NT2/D1 (cell line): ENCODE data around the gene C15orf39.

ENCODE experiments used
- DNase-seq: peaks from one replicate; pipeline ENCODE4 v3.0.0-alpha.2; 2011; ENCODE audit warnings: low read depth, low spot score
- H3K27me3 ChIP-seq: 2 replicates; pipeline ENCODE4 v1.6.0; 2011; ENCODE audit warnings: mild to moderate bottlenecking; ENCODE audit not compliant: insufficient read length, insufficient read depth
- H3K36me3 ChIP-seq: 2 replicates; pipeline ENCODE4 v1.6.1; 2011; ENCODE audit warnings: mild to moderate bottlenecking, low read length, mixed read lengths; ENCODE audit not compliant: insufficient read depth, insufficient read length
- H3K4me1 ChIP-seq: 2 replicates; pipeline ENCODE4 v1.5.1; 2011; ENCODE audit not compliant: insufficient read depth, insufficient read length
- H3K4me3 ChIP-seq: 2 replicates; pipeline ENCODE4 v1.5.1; 2011; ENCODE audit warnings: low read depth; ENCODE audit not compliant: insufficient read length
- H3K9ac ChIP-seq: 2 replicates; pipeline ENCODE4 v1.6.0; 2011; ENCODE audit warnings: low read depth; ENCODE audit not compliant: insufficient read length
- H3K9me3 ChIP-seq: 2 replicates; pipeline ENCODE4 v1.5.1; 2011; ENCODE audit warnings: mild to moderate bottlenecking, low read length; ENCODE audit not compliant: insufficient read depth
- SUZ12 ChIP-seq: IDR thresholded peaks from 2 replicates; pipeline ENCODE4 v1.6.1; 2011; ENCODE audit not compliant: insufficient read length, insufficient read depth; ENCODE audit errors: extremely low read depth
- YY1 ChIP-seq: IDR thresholded peaks from 2 replicates; pipeline ENCODE4 v1.6.1; 2011; ENCODE audit not compliant: insufficient read length, insufficient read depth
- ZNF274 ChIP-seq: IDR thresholded peaks from 2 replicates; pipeline ENCODE4 v1.6.1; 2011; ENCODE audit warnings: mild to moderate bottlenecking, low read depth, low read length

Gene C15orf39

DNA sequence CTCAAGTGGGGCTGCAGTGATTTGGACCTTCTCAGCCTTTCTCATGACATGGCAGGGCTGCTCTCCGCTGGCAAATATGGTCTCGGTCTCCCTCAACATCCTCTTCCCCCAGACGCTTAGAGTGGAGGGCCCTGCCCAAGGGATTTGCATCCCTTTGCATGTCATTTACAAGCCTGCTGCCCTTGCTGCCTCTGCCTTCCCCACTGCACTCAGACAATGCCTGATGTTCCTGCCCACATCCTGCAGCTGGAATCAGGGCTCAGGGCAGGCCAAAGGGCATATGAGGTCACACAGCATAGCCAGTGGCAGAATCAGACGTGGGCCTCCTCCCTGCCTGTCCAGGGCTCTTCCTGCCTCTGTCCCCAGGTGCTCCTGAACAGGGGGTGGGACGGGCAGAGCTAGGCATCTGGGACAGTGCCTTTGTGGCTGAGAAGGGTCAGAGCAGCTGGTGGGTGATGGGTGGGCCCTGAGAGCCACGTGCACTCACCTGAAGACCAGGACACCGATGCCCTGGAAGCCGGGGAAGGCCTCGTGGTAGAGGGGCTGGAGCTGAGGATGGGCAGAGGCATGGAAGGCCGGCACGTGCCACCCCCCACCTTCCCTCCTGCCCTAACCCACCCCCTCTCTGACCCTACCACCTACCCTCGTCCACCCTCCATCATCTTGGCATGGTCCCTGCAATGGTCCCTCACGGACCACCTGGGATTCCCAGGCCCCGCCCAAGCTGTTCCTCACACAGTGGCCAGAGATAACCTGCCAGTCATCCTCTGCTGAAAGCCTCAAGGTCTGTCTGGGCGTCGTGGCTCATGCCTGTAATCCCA, 29.1 kb downstream of the C15orf39 start:
- Histone ChIP-seq H3K9me3 (no peaks in the 10 kb centered on the region), H3K4me1 (peaks cover 15% of the 10 kb centered on the region), H3K27me3 (peaks cover 45% of the 10 kb centered on the region), H3K36me3 (no peaks in the 10 kb centered on the region), H3K4me3 (no peak overlapping the region), H3K9ac (no peak overlapping the region)
- DNase-seq, result peak; percentile 54
- TF ChIP-seq YY1, result no peak
- TF ChIP-seq ZNF274, result no peak
- TF ChIP-seq SUZ12, result no peak

DNA sequence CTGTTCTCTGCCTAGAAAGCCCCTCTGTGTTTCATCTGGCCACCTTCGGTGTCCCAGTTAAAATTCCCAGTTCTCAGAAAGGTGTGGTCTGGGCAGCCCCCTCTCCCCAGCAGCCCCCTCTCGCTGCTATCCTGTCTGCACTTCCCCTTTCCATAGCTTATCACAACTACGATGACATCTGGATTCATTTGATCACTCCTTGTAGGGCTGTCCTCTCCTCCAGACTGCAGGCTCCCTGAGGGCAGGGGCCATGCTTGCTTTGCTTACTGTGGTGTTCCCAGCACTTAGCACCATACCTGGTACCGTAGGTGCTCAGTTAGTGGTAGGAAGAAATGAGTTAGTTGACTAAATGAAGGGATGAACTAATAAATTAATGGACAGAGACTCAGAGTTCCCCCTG, 30.2 kb downstream of the C15orf39 start:
- Histone ChIP-seq H3K36me3 (no peaks in the 10 kb centered on the region), H3K27me3 (peaks cover 48% of the 10 kb centered on the region), H3K9ac (no peak overlapping the region), H3K4me1 (peaks cover 15% of the 10 kb centered on the region), H3K4me3 (no peak overlapping the region), H3K9me3 (no peaks in the 10 kb centered on the region)
- no peak for DNase-seq
- no peak for TF ChIP-seq YY1
- TF ChIP-seq SUZ12, result no peak
- TF ChIP-seq ZNF274, result no peak

DNA sequence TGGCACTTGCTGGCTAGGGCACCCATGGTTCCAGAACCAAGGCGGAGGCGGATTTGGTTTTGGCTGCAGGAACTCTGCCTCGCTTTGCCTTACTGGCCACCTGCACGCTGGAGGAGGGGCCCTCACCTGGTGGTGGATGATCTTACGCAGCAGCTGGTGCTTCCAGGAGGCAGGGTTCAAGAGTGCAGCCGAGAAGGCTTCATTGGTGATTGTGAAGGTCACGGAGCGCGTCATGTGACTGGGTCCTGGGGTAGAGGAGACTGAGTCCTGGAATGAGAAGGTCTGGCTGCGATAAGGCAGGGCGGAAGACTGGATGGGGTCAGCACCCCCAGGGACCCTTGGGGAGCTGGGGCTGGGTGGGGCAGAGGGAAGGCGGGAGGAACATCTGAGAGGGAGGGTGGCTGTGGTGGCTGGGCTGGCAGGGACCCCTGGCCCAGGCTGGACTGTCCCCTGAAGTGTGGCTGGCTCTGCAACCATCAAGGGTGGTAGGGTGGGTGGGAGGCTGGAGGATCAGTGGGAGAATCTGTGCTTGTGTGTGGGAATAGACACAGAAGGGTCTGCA, 30.7 kb downstream of the C15orf39 start:
- Histone ChIP-seq H3K36me3 (no peaks in the 10 kb centered on the region), H3K4me3 (no peak overlapping the region), H3K4me1 (peaks cover 18% of the 10 kb centered on the region), H3K9ac (no peak overlapping the region), H3K27me3 (peaks cover 47% of the 10 kb centered on the region), H3K9me3 (no peaks in the 10 kb centered on the region)
- no peak for DNase-seq
- TF ChIP-seq SUZ12 (no peak), YY1 (no peak), ZNF274 (no peak)

DNA sequence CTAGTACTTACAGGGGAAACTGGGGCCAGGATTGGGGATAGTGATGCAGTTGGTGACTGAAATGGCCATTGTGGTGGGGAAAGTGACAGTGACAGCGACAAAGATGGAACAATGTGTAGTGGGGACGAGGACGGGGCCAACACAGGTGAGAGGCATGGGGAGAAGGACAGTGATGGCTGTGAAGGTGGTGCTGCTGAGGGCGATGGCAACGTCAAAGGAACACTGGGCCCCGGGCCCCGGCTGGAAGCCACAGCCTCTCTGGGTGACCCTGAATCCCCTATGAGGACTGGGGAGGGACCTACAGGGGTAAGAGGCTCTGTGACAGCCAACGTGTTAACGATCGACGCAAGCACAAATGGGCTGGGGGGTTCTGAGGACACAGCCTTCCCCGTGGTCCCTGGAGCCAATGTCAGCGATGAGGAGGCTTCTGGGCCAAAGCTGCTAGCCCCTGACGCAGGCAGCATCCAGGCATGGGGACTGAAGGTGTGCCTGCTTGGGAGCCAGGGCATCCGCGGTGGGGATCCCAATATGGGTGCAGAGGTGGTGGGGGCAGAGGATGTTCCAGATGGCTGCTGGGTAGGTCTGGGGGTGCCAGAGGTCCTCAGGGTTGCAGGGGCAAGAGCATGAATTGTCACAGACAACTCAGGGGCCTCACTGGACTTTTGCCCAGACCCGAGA, 31.3 kb downstream of the C15orf39 start:
- H3K4me3 ChIP-seq, result no peak overlapping the region
- TF ChIP-seq YY1 (no peak), SUZ12 (no peak), ZNF274 (no peak)
- H3K9me3 ChIP-seq, result no peaks in the 10 kb centered on the region
- peaks cover 47% of the 10 kb centered on the region for H3K27me3 ChIP-seq
- no peaks in the 10 kb centered on the region for H3K36me3 ChIP-seq
- H3K9ac ChIP-seq, result no peak overlapping the region
- DNase-seq, result no peak
- H3K4me1 ChIP-seq, result peaks cover 23% of the 10 kb centered on the region

DNA sequence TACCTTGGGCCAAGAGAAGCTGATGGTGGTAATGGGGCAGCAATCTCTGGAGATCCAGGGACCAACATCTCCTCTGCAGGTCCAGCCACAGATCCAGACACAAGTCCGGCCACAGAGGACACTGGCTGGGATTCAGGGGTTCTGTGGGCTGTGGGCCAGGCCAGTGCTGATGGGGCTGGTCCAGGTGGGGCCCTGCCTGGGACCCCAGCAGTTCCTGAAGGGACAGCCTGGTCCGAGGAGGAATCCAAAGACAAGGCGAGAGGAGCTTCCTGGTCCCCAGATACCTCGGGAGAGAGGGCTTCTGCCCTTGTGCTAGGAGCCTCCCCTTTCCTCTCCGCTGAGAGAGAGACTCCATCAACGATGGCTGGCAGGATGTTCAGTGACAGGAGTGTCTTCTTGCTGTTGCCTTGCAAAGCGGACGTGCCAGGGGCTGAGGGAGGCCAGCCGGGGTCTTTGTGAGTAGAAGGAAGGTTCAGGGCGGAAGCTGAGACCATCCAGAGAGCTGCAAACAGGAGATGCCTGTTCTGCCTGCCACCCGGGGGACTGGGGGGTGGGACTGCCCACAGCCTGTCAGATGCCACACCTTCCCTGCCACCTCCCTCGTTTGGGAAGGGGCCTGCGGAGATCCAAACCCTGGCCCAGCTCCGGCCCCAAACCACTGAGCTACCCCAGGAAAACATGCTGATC, 32.0 kb downstream of the C15orf39 start:
- Histone ChIP-seq H3K9me3 (no peaks in the 10 kb centered on the region), H3K36me3 (no peaks in the 10 kb centered on the region), H3K4me3 (no peak overlapping the region), H3K27me3 (peaks cover 44% of the 10 kb centered on the region), H3K9ac (no peak overlapping the region), H3K4me1 (peaks cover 26% of the 10 kb centered on the region)
- TF ChIP-seq YY1, result no peak
- DNase-seq, result no peak

DNA sequence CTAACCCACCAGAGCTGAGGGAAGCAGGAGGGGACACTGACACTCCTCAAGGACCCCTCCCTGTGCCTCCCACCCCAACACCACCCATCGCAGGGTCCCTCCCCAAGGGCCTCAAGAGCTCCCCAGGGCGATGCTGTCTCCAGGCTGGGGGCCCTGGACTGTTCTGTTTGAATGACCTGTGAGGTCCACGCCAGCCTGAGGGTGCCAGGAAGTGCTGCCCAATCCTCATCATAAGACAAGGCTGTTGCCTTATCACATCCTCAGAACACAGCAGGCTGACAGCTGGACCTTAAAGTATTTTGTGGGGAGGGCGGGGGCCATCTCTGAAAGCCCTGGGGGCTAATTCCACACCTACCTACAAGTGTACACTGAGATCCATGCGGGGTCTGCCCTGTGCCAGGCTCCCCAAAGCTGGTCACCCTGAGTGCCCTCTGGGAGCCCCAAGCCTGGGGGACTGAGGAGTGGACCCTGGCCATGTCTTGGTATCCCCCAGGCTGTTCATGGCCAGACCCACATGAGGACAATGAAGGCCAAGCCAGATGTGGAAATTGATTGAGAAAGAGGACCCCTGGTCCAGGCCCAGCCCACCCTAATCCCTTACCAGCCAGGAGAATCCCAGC, 32.6 kb downstream of the C15orf39 start:
- Histone ChIP-seq H3K9ac (no peak overlapping the region), H3K9me3 (no peaks in the 10 kb centered on the region), H3K36me3 (no peaks in the 10 kb centered on the region), H3K4me1 (peaks cover 26% of the 10 kb centered on the region), H3K27me3 (peaks cover 42% of the 10 kb centered on the region), H3K4me3 (no peak overlapping the region)
- no peak for DNase-seq
- TF ChIP-seq YY1, result no peak
- TF ChIP-seq ZNF274, result no peak
- no peak for TF ChIP-seq SUZ12
